HEK293T (cell line): ENCODE measurements around the gene ANXA6.

Source experiments
- CTCF ChIA-PET: fragments of 350-600 bp; formaldehyde crosslinking; extraction: SDS; loops from one replicate; lab custom pipeline; 2021; ENCODE audit warnings: antibody characterized with exemption, inconsistent platforms; lab: Yijun Ruan, JAX
- POLR2A ChIA-PET: fragments of 350-600 bp; formaldehyde crosslinking; extraction: SDS; loops from one replicate; lab custom pipeline; 2020; ENCODE audit warnings: antibody characterized with exemption, inconsistent platforms; lab: Yijun Ruan, JAX
- DNase-seq: peaks from one replicate; pipeline ENCODE4 v3.0.0; 2012; ENCODE audit warnings: mixed read lengths; ENCODE audit errors: extremely low spot score
- ARNT ChIP-seq: fragments of 450-650 bp; IDR thresholded peaks from 2 replicates; pipeline ENCODE4 v1.6.1; 2017; ENCODE audit warnings: mild to moderate bottlenecking
- BHLHE40 ChIP-seq: fragments of 450-650 bp; IDR thresholded peaks from 2 replicates; pipeline ENCODE4 v1.6.1; 2016; ENCODE audit warnings: mild to moderate bottlenecking, moderate library complexity, borderline replicate concordance
- CTBP1 ChIP-seq: fragments of 450-650 bp; IDR thresholded peaks from 2 replicates; pipeline ENCODE4 v1.6.1; 2016; ENCODE audit warnings: borderline replicate concordance
- ELF4 ChIP-seq: fragments of 450-650 bp; IDR thresholded peaks from 2 replicates; pipeline ENCODE4 v1.6.1; 2017; ENCODE audit warnings: antibody characterized with exemption
- FOXA1 ChIP-seq: fragments of 450-650 bp; IDR thresholded peaks from 2 replicates; pipeline ENCODE4 v1.6.1; 2016; ENCODE audit warnings: mild to moderate bottlenecking
- FOXK2 ChIP-seq: fragments of 450-650 bp; IDR thresholded peaks from 2 replicates; pipeline ENCODE4 v1.6.1; 2016; ENCODE audit warnings: mild to moderate bottlenecking
- FOXM1 ChIP-seq: fragments of 450-650 bp; IDR thresholded peaks from 2 replicates; pipeline ENCODE4 v1.6.1; 2017; ENCODE audit warnings: mild to moderate bottlenecking, borderline replicate concordance
- HDGF ChIP-seq: fragments of 450-650 bp; IDR thresholded peaks from 2 replicates; pipeline ENCODE4 v1.6.1; 2017; ENCODE audit warnings: antibody characterized with exemption, borderline replicate concordance
- L3MBTL2 ChIP-seq: fragments of 450-650 bp; conservative IDR thresholded peaks from 2 replicates; pipeline ENCODE4 v1.6.1; 2016; ENCODE audit warnings: mild to moderate bottlenecking
- LEF1 ChIP-seq: fragments of 450-650 bp; IDR thresholded peaks from 2 replicates; pipeline ENCODE4 v1.6.1; 2017; ENCODE audit warnings: mild to moderate bottlenecking, borderline replicate concordance
- NFRKB ChIP-seq: fragments of 450-650 bp; IDR thresholded peaks from 2 replicates; pipeline ENCODE4 v1.6.1; 2016; ENCODE audit warnings: mild to moderate bottlenecking, moderate library complexity
- SP1 ChIP-seq: fragments of 450-650 bp; IDR thresholded peaks from 2 replicates; pipeline ENCODE4 v1.6.1; 2017
- SUZ12 ChIP-seq: fragments of 450-650 bp; IDR thresholded peaks from 2 replicates; pipeline ENCODE4 v1.6.1; 2016; ENCODE audit warnings: mild to moderate bottlenecking
- TARDBP ChIP-seq: fragments of 450-650 bp; IDR thresholded peaks from 2 replicates; pipeline ENCODE4 v1.6.1; 2016
- ZNF384 ChIP-seq: fragments of 450-650 bp; IDR thresholded peaks from 2 replicates; pipeline ENCODE4 v1.6.1; 2016
- TF ChIP-seq, protein P1 (sequence below): fragments of 450-650 bp; IDR thresholded peaks from 2 replicates; pipeline ENCODE4 v1.6.1; 2016

ANXA6 gene

DNA sequence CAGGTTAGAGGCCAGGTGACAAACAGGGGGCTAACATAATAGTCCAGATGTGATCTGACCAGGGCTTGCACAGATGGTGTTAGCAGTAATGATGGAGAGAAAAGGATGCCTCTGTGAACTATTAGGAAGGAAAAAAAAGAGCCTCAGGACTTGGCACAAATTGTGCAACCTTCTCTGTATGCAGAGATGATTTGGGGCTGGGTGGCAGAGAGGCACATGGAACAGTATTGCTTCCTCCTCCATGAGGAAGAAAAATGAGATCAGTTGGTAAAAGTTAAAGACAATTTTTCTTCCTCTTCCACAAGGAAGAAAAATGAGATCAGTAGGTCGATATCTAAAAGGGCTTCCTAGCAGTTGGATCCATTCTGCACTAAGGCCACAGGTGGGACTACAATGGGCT, 13.9 kb upstream of the ANXA6 start:
- no peak for DNase-seq
- POLR2A ChIA-PET: no interaction called here
- CTCF ChIA-PET: no interaction called here
- TF ChIP-seq ARNT: no peak
- no peak for TF ChIP-seq FOXM1
- TF ChIP-seq NFRKB: no peak
- no peak for TF ChIP-seq ZNF384
- no peak for TF ChIP-seq TARDBP
- TF ChIP-seq CTBP1: no peak
- no peak for TF ChIP-seq FOXA1
- TF ChIP-seq HDGF: no peak
- TF ChIP-seq FOXK2: no peak
- no peak for TF ChIP-seq L3MBTL2
- TF ChIP-seq, protein P1, sequence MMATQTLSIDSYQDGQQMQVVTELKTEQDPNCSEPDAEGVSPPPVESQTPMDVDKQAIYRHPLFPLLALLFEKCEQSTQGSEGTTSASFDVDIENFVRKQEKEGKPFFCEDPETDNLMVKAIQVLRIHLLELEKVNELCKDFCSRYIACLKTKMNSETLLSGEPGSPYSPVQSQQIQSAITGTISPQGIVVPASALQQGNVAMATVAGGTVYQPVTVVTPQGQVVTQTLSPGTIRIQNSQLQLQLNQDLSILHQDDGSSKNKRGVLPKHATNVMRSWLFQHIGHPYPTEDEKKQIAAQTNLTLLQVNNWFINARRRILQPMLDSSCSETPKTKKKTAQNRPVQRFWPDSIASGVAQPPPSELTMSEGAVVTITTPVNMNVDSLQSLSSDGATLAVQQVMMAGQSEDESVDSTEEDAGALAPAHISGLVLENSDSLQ: no peak
- TF ChIP-seq SUZ12: no peak
- TF ChIP-seq BHLHE40: no peak
- TF ChIP-seq LEF1: no peak
- TF ChIP-seq SP1: no peak
- no peak for TF ChIP-seq ELF4

DNA sequence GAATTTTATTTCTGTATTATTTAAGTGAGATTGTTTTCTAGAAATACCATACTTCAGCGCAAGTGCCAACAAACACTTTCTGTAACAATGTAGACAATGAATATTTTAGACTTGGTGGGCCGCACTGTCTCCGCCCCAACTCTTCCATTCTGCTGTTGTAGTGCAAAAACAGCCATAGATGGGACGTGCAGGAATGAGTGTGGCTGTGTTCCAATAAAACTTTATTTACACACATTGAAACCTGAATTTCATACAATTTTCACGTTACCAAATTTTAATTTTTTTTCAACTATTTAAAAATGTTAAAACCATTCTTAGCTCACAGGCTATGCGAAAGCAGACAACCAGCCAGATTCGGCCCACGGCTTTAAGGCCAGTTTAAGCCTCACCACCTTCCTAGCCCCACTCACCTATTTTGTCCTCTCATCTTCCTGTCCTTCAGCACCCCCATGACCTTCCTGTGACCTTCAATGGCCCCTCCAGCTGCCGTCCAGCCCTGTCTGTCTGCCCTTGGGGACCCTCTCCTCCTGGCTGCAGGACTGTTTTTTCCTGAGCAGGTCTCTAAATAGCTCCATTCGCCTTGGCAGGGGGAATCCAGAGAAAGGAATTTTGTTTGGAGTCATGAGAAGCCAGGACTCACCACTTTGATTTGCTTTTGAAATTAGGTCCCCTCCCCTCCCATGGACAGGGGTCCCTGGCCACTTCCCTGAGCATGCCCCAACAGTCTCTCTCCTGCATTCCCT, 11.2 kb upstream of the ANXA6 start:
- ChIA-PET POLR2A (no interaction called here), CTCF (interaction anchor here (0.8 kb wide), 1 partner anchor 53 kb away, joined by 4 read pairs; no protein-coding TSS in a partner anchor)
- TF ChIP-seq CTBP1: no peak
- no peak for TF ChIP-seq SP1
- no peak for TF ChIP-seq LEF1
- TF ChIP-seq BHLHE40: no peak
- DNase-seq: no peak

DNA sequence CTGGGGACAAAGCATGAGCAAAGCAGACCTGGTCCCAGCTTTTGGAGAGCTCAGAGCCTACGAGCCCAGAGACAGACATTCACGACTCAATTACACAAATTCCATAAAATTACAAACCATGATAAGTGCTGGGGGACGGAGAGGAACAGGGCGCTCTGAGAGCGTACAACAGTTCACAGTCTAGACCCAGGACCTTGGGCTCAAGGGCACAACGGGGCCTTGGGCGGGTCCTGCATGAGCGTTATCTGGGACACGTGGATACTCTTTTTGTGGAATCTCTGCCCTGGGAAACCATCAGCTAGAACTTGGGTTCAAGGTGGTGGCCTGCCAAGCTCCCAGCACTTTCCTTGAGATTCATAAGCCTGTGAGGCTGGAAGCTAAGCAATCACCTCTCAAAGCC, 9.4 kb upstream of the ANXA6 start:
- ChIA-PET POLR2A (no interaction called here), CTCF (interaction anchor here (0.8 to 4.0 kb wide), 4 partner anchors 22 to 71 kb away, joined by 3 to 37 read pairs (median 7); no protein-coding TSS in a partner anchor)
- DNase-seq: no peak
- TF ChIP-seq ELF4: no peak
- TF ChIP-seq CTBP1: no peak
- TF ChIP-seq FOXK2: no peak
- no peak for TF ChIP-seq HDGF
- TF ChIP-seq FOXM1: no peak
- TF ChIP-seq ZNF384: no peak
- TF ChIP-seq LEF1: no peak
- TF ChIP-seq L3MBTL2: no peak
- no peak for TF ChIP-seq SUZ12

DNA sequence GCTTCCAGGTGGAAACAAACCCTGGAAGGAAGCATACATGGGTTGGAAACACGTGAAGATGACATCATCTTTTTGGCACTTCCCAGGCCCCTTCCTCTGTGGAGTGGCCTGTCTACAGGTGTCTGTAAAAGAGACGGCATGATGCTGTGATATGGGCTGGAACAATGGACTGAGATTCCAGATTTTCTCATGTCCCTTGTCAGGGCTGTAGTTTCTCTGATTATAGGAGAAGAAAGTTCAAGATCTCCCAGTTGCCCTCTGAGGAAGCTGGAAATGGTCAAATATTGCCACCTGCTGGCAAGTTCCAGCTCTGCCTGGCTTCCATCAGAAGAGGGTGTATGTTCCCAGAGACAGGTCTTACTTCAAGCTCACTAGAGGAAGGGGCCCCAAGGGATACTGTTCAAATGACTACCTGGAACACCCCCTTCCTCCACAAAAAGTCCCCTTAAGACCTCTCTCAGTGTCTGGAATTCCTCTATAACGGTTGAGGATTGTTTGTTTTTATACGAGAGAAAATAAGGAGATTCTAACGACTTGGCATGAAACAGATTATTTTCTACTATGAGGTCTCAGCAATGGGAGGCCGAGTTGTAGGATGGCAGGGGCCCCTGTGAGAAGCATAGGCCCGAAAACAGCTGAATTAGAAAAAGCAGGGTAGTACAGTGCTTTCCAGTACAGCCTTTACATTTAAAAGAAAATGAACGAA, 7.3 kb upstream of the ANXA6 start:
- peak; percentile 73 for DNase-seq
- CTCF ChIA-PET: interaction anchor here (0.5 to 4.0 kb wide), 14 partner anchors 12 to 1208 kb away, joined by 3 to 91 read pairs (median 4); partner anchors contain the start of gene CCDC69
- POLR2A ChIA-PET: interaction anchor here (0.6 to 0.7 kb wide), 2 partner anchors 35 to 39 kb away, joined by 3 to 4 read pairs; no protein-coding TSS in a partner anchor
- TF ChIP-seq ARNT: no peak
- no peak for TF ChIP-seq NFRKB
- TF ChIP-seq SP1: no peak
- TF ChIP-seq L3MBTL2: no peak
- no peak for TF ChIP-seq FOXM1
- TF ChIP-seq, protein P1: no peak
- TF ChIP-seq FOXA1: no peak
- TF ChIP-seq CTBP1: no peak
- no peak for TF ChIP-seq ZNF384
- no peak for TF ChIP-seq FOXK2
- TF ChIP-seq ELF4: no peak
- no peak for TF ChIP-seq BHLHE40
- TF ChIP-seq TARDBP: no peak
- TF ChIP-seq LEF1: no peak
- TF ChIP-seq HDGF: no peak
- TF ChIP-seq SUZ12: no peak

DNA sequence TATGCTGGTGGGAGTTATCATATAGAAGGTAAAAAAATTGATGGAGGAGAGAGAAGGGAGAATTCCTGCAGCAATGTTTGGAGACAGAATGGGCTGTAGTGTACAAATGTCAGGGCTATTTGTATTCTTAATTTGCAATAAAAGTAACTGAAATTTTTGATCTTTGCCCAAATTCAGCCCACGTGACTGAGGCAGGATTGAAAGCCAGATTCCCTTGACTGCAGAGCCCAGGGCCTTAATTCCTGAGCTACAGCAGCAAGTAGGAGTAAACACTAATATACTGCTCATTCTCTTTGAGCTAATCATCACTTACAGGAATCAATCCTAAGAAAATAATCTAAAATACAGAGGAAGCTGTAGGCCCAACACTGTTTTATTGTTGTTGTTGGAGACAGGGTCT, 5.2 kb upstream of the ANXA6 start:
- no peak for TF ChIP-seq ELF4
- TF ChIP-seq LEF1: no peak
- TF ChIP-seq NFRKB: no peak
- TF ChIP-seq, protein P1: no peak
- no peak for TF ChIP-seq SP1
- no peak for TF ChIP-seq L3MBTL2
- TF ChIP-seq FOXM1: no peak
- no peak for TF ChIP-seq SUZ12
- no peak for TF ChIP-seq TARDBP
- TF ChIP-seq BHLHE40: no peak
- no peak for TF ChIP-seq CTBP1
- TF ChIP-seq ARNT: no peak
- TF ChIP-seq FOXK2: no peak
- TF ChIP-seq HDGF: no peak
- no peak for TF ChIP-seq ZNF384
- no peak for TF ChIP-seq FOXA1
- POLR2A ChIA-PET: interaction anchor here (1.3 kb wide), 1 partner anchor 13 kb away, joined by 4 read pairs; no protein-coding TSS in a partner anchor
- CTCF ChIA-PET: interaction anchor here (2.2 to 3.9 kb wide), 2 partner anchors 36 to 111 kb away, joined by 5 to 91 read pairs; no protein-coding TSS in a partner anchor
- DNase-seq: no peak
